CD14-positive monocyte (primary cell): Measurements from ENCODE around the gene GASK1A. TPM values are rescaled to one million over a fixed set of nuclear protein-coding genes. Genes with fewer than 3 reads are reported as not detected.

Experiments
- DNase-seq, 3 donors: peaks; one replicate each; pipeline ENCODE4 v3.0.0-alpha.2; 2011 to 2022
- H2AFZ ChIP-seq: 2 replicates; pipeline ENCODE4 v1.6.0; 2012; ENCODE audit warnings: mild to moderate bottlenecking, low read depth, low read length, inconsistent platforms; ENCODE audit not compliant: insufficient read depth, poor library complexity, severe bottlenecking
- H3K27ac ChIP-seq, 2 donors: 1 replicate in 1 of 2; 2 replicates in 1 of 2; pipeline ENCODE4 v1.5.1; 2012 to 2013; ENCODE audit warnings: low read length in 2 of 2, control low read depth in 1 of 2, inconsistent platforms in 1 of 2, low read depth in 1 of 2, mild to moderate bottlenecking in 1 of 2
- H3K27me3 ChIP-seq, 2 donors: one replicate each; pipeline versions ENCODE4 v1.6.0 to v1.6.1; 2011 to 2013; ENCODE audit warnings: low read length in 2 of 2; ENCODE audit not compliant: control insufficient read depth in 2 of 2, insufficient read depth in 2 of 2
- H3K36me3 ChIP-seq, 2 donors: replicated peaks in 1 of 2; 1 replicate in 1 of 2; 2 replicates in 1 of 2; pipeline versions ENCODE4 v1.5.1 to v1.6.1; 2012 to 2013; ENCODE audit warnings: low read length in 2 of 2, control low read depth in 1 of 2, inconsistent platforms in 1 of 2, mild to moderate bottlenecking in 1 of 2; ENCODE audit not compliant: insufficient read depth in 2 of 2, control insufficient read depth in 1 of 2
- H3K4me1 ChIP-seq, 2 donors: 1 replicate in 1 of 2; 2 replicates in 1 of 2; pipeline versions ENCODE4 v1.5.1 to v1.6.1; 2012 to 2013; ENCODE audit warnings: low read length in 2 of 2, control low read depth in 1 of 2, inconsistent platforms in 1 of 2, mild to moderate bottlenecking in 1 of 2, moderate library complexity in 1 of 2; ENCODE audit not compliant: insufficient read depth in 2 of 2, control insufficient read depth in 1 of 2
- H3K4me2 ChIP-seq: replicated peaks from 2 replicates; pipeline ENCODE3; 2012; ENCODE audit warnings: low read length, moderate library complexity, mild to moderate bottlenecking; ENCODE audit not compliant: poor library complexity, severe bottlenecking; ENCODE audit errors: extremely low read depth
- H3K4me3 ChIP-seq, 3 experiments: fragments of 200-600 bp in 1 of 3; sonication (generic) in 1 of 3; replicated peaks in 1 of 3; 1 replicate in 2 of 3; 2 replicates in 1 of 3; pipeline ENCODE4 v1.5.1; 2011 to 2013; ENCODE audit warnings: low read length in 3 of 3, mild to moderate bottlenecking in 3 of 3, control low read depth in 2 of 3, low read depth in 2 of 3, inconsistent platforms in 1 of 3, moderate library complexity in 1 of 3
- H3K79me2 ChIP-seq: 2 replicates; pipeline ENCODE4 v1.6.0; 2012; ENCODE audit warnings: mild to moderate bottlenecking, control low read depth, inconsistent platforms, low read length, moderate library complexity; ENCODE audit not compliant: insufficient read depth
- H3K9ac ChIP-seq: 2 replicates; pipeline ENCODE4 v1.6.0; 2017; ENCODE audit warnings: low read length, mild to moderate bottlenecking; ENCODE audit not compliant: insufficient read depth, poor library complexity, severe bottlenecking
- H3K9me3 ChIP-seq, 2 donors: replicated peaks in 1 of 2; 1 replicate in 1 of 2; 2 replicates in 1 of 2; pipeline versions ENCODE4 v1.5.1 to v1.6.1; 2012 to 2013; ENCODE audit warnings: low read length in 2 of 2, control low read depth in 1 of 2; ENCODE audit not compliant: control insufficient read depth in 1 of 2, insufficient read depth in 1 of 2
- H4K20me1 ChIP-seq: 2 replicates; pipeline ENCODE4 v1.6.0; 2012; ENCODE audit warnings: mild to moderate bottlenecking, low read length, control low read depth, moderate library complexity; ENCODE audit not compliant: insufficient read depth
- H3K27ac Mint-ChIP-seq, 7 donors: one replicate each; pipeline ENCODE4 v1.8.0; 2020; ENCODE audit warnings: mild to moderate bottlenecking in 7 of 7, mixed read lengths in 7 of 7, moderate library complexity in 6 of 7, inconsistent platforms in 2 of 7
- H3K27me3 Mint-ChIP-seq, 3 donors: one replicate each; pipeline ENCODE4 v1.8.0; 2021 to 2022; ENCODE audit warnings: low read depth in 3 of 3, mild to moderate bottlenecking in 3 of 3, mixed read lengths in 3 of 3, moderate library complexity in 3 of 3, inconsistent platforms in 1 of 3
- H3K36me3 Mint-ChIP-seq, 2 donors: one replicate each; pipeline ENCODE4 v1.8.0; 2020; ENCODE audit warnings: mixed read lengths in 2 of 2, inconsistent platforms in 1 of 2, mild to moderate bottlenecking in 1 of 2
- H3K4me1 Mint-ChIP-seq: one replicate; pipeline ENCODE4 v1.8.0; 2020; ENCODE audit warnings: mild to moderate bottlenecking, mixed read lengths
- H3K4me3 Mint-ChIP-seq, 2 donors: one replicate each; pipeline ENCODE4 v1.8.0; 2020; ENCODE audit warnings: mild to moderate bottlenecking in 2 of 2, mixed read lengths in 2 of 2, moderate library complexity in 1 of 2
- H3K9me3 Mint-ChIP-seq, 7 donors: one replicate each; pipeline ENCODE4 v1.8.0; 2020 to 2022; ENCODE audit warnings: mixed read lengths in 7 of 7, mild to moderate bottlenecking in 6 of 7, moderate library complexity in 6 of 7, inconsistent platforms in 2 of 7
- WGBS: methylation state at CpG from one replicate; pipeline ENCODE4 v1.1.5; 2013; ENCODE audit warnings: missing lambda C conversion rate; ENCODE audit not compliant: insufficient coverage; 5-methylcytosine and 5-hydroxymethylcytosine counted together
- intact Hi-C, 2 donors: fragments of 100-400 bp; cut with micrococcal nuclease; formaldehyde crosslinking; loops; one replicate each; pipeline versions ENCODE4 v1.15.0 to v1.15.1; 2023
- polyA plus RNA-seq, 3 donors: library from polyadenylated mRNA; depleted of rRNA in 1 of 3; unstranded in 2 of 3; stranded (reverse) in 1 of 3; fragments of 300-500 nt in 2 of 3; fragments of >200 nt in 1 of 3; fragmentation: Illumina TruSeq in 2 of 3; gene quantifications; 1 replicate in 2 of 3; 2 replicates in 1 of 3; pipeline ENCODE4 v1.2.3, GENCODE V29; 2012 to 2021
- TF ChIP-seq, protein P1 (sequence below): fragments of 200-600 bp; IDR thresholded peaks from one replicate; pipeline ENCODE4 v1.8.0; 2022; ENCODE audit warnings: antibody characterized with exemption, mild to moderate bottlenecking

Gene GASK1A
- polyA plus RNA-seq, 3 donors: 0.13 TPM; not detected in 2

- Mint-ChIP-seq H3K4me1 (peaks cover 19% of the 10 kb centered on the region), H3K27ac (peak overlapping the region in 1 of 7 donors; percentile 75), H3K27me3 (peaks cover 0 to 2% (median 0%) of the 10 kb centered on the region in 3 donors), H3K36me3 (no peaks in the 10 kb centered on the region), H3K9me3 (peaks cover 0 to 10% (median 0%) of the 10 kb centered on the region in 7 donors), H3K4me3 (no peak overlapping the region)
- Histone ChIP-seq H3K27me3 (no peaks in the 10 kb centered on the region), H3K4me1 (peaks cover 0 to 12% of the 10 kb centered on the region in 2 donors), H2AFZ (no peak overlapping the region), H3K79me2 (no peaks in the 10 kb centered on the region), H3K4me2 (no peak overlapping the region), H3K4me3 (no peak overlapping the region), H3K27ac (no peak overlapping the region), H3K36me3 (no peaks in the 10 kb centered on the region), H4K20me1 (no peaks in the 10 kb centered on the region), H3K9ac (no peak overlapping the region), H3K9me3 (peaks cover 31 to 35% of the 10 kb centered on the region in 2 donors)
- TF ChIP-seq, protein P1, sequence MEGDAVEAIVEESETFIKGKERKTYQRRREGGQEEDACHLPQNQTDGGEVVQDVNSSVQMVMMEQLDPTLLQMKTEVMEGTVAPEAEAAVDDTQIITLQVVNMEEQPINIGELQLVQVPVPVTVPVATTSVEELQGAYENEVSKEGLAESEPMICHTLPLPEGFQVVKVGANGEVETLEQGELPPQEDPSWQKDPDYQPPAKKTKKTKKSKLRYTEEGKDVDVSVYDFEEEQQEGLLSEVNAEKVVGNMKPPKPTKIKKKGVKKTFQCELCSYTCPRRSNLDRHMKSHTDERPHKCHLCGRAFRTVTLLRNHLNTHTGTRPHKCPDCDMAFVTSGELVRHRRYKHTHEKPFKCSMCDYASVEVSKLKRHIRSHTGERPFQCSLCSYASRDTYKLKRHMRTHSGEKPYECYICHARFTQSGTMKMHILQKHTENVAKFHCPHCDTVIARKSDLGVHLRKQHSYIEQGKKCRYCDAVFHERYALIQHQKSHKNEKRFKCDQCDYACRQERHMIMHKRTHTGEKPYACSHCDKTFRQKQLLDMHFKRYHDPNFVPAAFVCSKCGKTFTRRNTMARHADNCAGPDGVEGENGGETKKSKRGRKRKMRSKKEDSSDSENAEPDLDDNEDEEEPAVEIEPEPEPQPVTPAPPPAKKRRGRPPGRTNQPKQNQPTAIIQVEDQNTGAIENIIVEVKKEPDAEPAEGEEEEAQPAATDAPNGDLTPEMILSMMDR: no peak
- intact Hi-C loops: loop anchor here in 1 of 2 donors (1.0 kb wide), 1 partner anchor 32 kb away; no protein-coding TSS in a partner anchor
- no peak for DNase-seq
These were observed 40.7 kb downstream of the GASK1A start for GRCh38 chr3:43019826-43020225.

- no peak for DNase-seq
- TF ChIP-seq, protein P1: no peak
These were observed 42.1 kb downstream of the GASK1A start for GRCh38 chr3:43021186-43021585.

More at GRCh38 chr3:43021186-43021585, 42.1 kb downstream of the GASK1A start:
- H3K4me1 Mint-ChIP-seq: peaks cover 21% of the 10 kb centered on the region
- no peaks in the 10 kb centered on the region for H3K79me2 ChIP-seq
- H3K27me3 Mint-ChIP-seq: peaks cover 0 to 2% (median 0%) of the 10 kb centered on the region in 3 donors
- no peak overlapping the region for H3K27ac ChIP-seq
- H3K27ac Mint-ChIP-seq: no peak overlapping the region
- peaks cover 17 to 21% of the 10 kb centered on the region in 2 donors for H3K9me3 ChIP-seq
- H3K36me3 Mint-ChIP-seq: no peaks in the 10 kb centered on the region
- WGBS: 69% methylated on average over 1 of the region's 4 CpGs
- H3K4me1 ChIP-seq: peaks cover 0 to 12% of the 10 kb centered on the region in 2 donors
- no peak overlapping the region for H3K4me2 ChIP-seq
- H2AFZ ChIP-seq: no peak overlapping the region
- no peak overlapping the region for H3K9ac ChIP-seq
- H3K4me3 ChIP-seq: no peak overlapping the region
- H3K9me3 Mint-ChIP-seq: peaks cover 0 to 10% (median 0%) of the 10 kb centered on the region in 7 donors
- H4K20me1 ChIP-seq: no peaks in the 10 kb centered on the region
- H3K36me3 ChIP-seq: no peaks in the 10 kb centered on the region
- H3K27me3 ChIP-seq: no peaks in the 10 kb centered on the region
- intact Hi-C loops: no loop called here
- H3K4me3 Mint-ChIP-seq: no peak overlapping the region
